Measurements from ENCODE around the gene BAG5.

DNA sequence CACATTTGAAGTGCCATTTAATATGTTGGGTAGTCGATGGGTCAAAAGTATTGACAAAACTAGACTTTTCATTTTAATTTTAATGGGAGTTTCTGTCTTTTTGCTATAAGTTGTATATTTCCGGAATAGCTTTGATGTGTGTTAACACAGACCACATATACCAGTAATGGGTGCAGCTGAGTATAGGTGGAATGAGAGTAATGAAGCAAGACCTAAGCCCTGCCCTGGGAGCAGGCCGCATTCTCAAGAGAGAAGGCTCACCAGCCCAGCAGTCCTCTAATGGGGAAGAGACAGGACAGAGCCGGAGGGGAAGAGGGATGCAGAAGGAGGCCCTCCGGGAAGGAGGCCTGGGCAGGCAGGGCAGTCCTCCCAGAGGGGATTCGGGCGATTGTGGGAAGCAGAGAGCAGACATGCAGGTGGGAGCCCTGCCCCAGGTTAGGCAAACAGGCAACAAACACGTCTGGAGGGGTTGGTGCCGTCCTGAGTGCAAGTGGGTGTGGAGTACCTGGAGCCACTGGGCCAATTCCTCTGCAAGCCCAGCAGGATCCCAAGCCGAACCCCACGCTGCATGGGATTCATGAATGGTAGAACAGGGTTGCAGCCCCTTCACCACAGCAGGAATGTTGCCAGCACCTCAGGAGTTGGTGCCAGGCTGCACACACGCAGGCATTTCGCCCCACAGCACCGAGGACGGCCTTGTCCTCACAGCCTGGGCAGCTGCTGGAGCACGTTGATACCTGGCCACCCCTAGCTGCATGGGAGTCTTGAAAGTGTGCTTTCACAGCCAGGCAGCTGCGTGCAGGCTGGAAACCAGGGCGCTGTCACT is 47.6 kb downstream of the BAG5 start:
- TF ChIP-seq, protein P1, sequence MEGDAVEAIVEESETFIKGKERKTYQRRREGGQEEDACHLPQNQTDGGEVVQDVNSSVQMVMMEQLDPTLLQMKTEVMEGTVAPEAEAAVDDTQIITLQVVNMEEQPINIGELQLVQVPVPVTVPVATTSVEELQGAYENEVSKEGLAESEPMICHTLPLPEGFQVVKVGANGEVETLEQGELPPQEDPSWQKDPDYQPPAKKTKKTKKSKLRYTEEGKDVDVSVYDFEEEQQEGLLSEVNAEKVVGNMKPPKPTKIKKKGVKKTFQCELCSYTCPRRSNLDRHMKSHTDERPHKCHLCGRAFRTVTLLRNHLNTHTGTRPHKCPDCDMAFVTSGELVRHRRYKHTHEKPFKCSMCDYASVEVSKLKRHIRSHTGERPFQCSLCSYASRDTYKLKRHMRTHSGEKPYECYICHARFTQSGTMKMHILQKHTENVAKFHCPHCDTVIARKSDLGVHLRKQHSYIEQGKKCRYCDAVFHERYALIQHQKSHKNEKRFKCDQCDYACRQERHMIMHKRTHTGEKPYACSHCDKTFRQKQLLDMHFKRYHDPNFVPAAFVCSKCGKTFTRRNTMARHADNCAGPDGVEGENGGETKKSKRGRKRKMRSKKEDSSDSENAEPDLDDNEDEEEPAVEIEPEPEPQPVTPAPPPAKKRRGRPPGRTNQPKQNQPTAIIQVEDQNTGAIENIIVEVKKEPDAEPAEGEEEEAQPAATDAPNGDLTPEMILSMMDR (IDR thresholded peaks at IDR 0.05): no peak
- TF ChIP-seq EZH2 (IDR thresholded peaks at IDR 0.05; ENCODE audit: borderline replicate concordance, insufficient read depth, low read depth, low read length, poor library complexity, severe bottlenecking): no peak

Measured in B cell (primary cell).